H1 (cell line): ENCODE results near the gene PDE8A. TPM values are rescaled to one million over a fixed set of nuclear protein-coding genes. Genes with fewer than 3 reads are reported as not detected.

Experiments used
- CTCF ChIA-PET: fragments of 300-600 bp; sonication (Branson Sonifier 250); formaldehyde crosslinking; loops from one replicate; lab custom pipeline; 2021; ENCODE audit not compliant: partially characterized antibody; lab: Charles Lee
- POLR2A ChIA-PET: fragments of 300-600 bp; sonication (Branson Sonifier 250); formaldehyde crosslinking; loops from one replicate; lab custom pipeline; 2021; ENCODE audit warnings: inconsistent platforms; ENCODE audit not compliant: partially characterized antibody; lab: Charles Lee
- DNase-seq, 2 experiments: peaks; one replicate each; pipeline versions ENCODE4 v3.0.0 to v3.0.0-alpha.2; 2010 to 2022; ENCODE audit warnings: low spot score in 2 of 2, low read depth in 1 of 2, mixed read lengths in 1 of 2
- FAIRE-seq: peaks from 2 replicates; lab custom pipeline; 2011; peaks lifted over from hg19 to GRCh38; lab: Jason Lieb, UNC
- H2AFZ ChIP-seq: 2 replicates; pipeline ENCODE4 v1.8.1; 2012; ENCODE audit warnings: low read length, inconsistent platforms
- H2AK5ac ChIP-seq: 2 replicates; pipeline ENCODE4 v1.6.1; 2013; ENCODE audit warnings: low read depth, low read length
- H2BK120ac ChIP-seq: replicated peaks from 2 replicates; pipeline ENCODE3; 2013; ENCODE audit warnings: low read depth, low read length, inconsistent platforms
- H2BK12ac ChIP-seq: 2 replicates; pipeline ENCODE4 v1.6.1; 2013; ENCODE audit warnings: low read depth, low read length
- H2BK15ac ChIP-seq: 2 replicates; pipeline ENCODE4 v1.6.1; 2013; ENCODE audit warnings: low read length
- H2BK20ac ChIP-seq: 2 replicates; pipeline ENCODE4 v1.6.1; 2013; ENCODE audit warnings: low read length
- H2BK5ac ChIP-seq: 2 replicates; pipeline ENCODE4 v1.6.1; 2013; ENCODE audit warnings: low read depth, low read length
- H3K14ac ChIP-seq: 2 replicates; pipeline ENCODE4 v1.6.1; 2013; ENCODE audit warnings: inconsistent platforms; ENCODE audit not compliant: insufficient read length
- H3K18ac ChIP-seq: 2 replicates; pipeline ENCODE4 v1.6.1; 2013; ENCODE audit warnings: low read length; ENCODE audit errors: extremely low read depth
- H3K23ac ChIP-seq: 2 replicates; pipeline ENCODE4 v1.6.1; 2013; ENCODE audit warnings: inconsistent platforms; ENCODE audit not compliant: insufficient read length
- H3K23me2 ChIP-seq: 2 replicates; pipeline ENCODE4 v1.6.1; 2013; ENCODE audit warnings: low read depth, low read length
- H3K27ac ChIP-seq: 2 replicates; pipeline ENCODE4 v1.6.1; 2011; ENCODE audit warnings: low read depth, low read length, inconsistent platforms
- H3K27me3 ChIP-seq, 4 experiments: replicated peaks in 1 of 4; 1 replicate in 1 of 4; 2 replicates in 3 of 4; pipeline versions ENCODE4 v1.6.1 to v1.8.1; 2011 to 2013; ENCODE audit warnings: low read length in 3 of 4, mild to moderate bottlenecking in 3 of 4, inconsistent platforms in 2 of 4, mixed read lengths in 2 of 4, moderate library complexity in 1 of 4; ENCODE audit not compliant: control insufficient read depth in 3 of 4, insufficient read depth in 3 of 4; ENCODE audit errors: extremely low read depth in 1 of 4
- H3K36me3 ChIP-seq, 4 experiments: 2 replicates each; pipeline versions ENCODE4 v1.6.1 to v1.8.1; 2011 to 2013; ENCODE audit warnings: mild to moderate bottlenecking in 4 of 4, low read length in 3 of 4, moderate library complexity in 2 of 4, control low read depth in 1 of 4, inconsistent platforms in 1 of 4; ENCODE audit not compliant: insufficient read depth in 4 of 4, control insufficient read depth in 2 of 4
- H3K4ac ChIP-seq: replicated peaks from 2 replicates; pipeline ENCODE3; 2013; ENCODE audit warnings: low read length, low read depth, mixed read lengths, inconsistent platforms; ENCODE audit not compliant: insufficient read length
- H3K4me1 ChIP-seq, 4 experiments: replicated peaks in 1 of 4; 1 replicate in 1 of 4; 2 replicates in 3 of 4; pipeline versions ENCODE4 v1.6.1 to v1.8.1; 2011 to 2013; ENCODE audit warnings: low read length in 3 of 4, inconsistent platforms in 2 of 4, mixed read lengths in 1 of 4; ENCODE audit not compliant: insufficient read depth in 4 of 4, control insufficient read depth in 3 of 4
- H3K4me2 ChIP-seq, 2 experiments: 2 replicates each; pipeline versions ENCODE4 v1.6.1 to v1.8.1; 2011 to 2013; ENCODE audit warnings: low read depth in 2 of 2, low read length in 2 of 2, control low read depth in 1 of 2, inconsistent platforms in 1 of 2, mild to moderate bottlenecking in 1 of 2; ENCODE audit not compliant: insufficient read depth in 1 of 2
- H3K4me3 ChIP-seq, 4 experiments: fragments of 200-600, 300-600 bp in 1 of 4; sonication (generic), shearing (Covaris generic), sonication (Bioruptor Twin) in 1 of 4; 2 replicates each; pipeline versions ENCODE4 v1.5.1 to v1.8.1; 2011 to 2016; ENCODE audit warnings: low read length in 4 of 4, low read depth in 3 of 4, control low read depth in 2 of 4, inconsistent platforms in 2 of 4, mild to moderate bottlenecking in 2 of 4, mixed read lengths in 1 of 4, moderate library complexity in 1 of 4; ENCODE audit not compliant: insufficient read depth in 2 of 4; ENCODE audit errors: extremely low read depth in 1 of 4
- H3K56ac ChIP-seq: replicated peaks from 2 replicates; pipeline ENCODE3; 2013; ENCODE audit warnings: low read depth, mild to moderate bottlenecking, mixed read lengths, low read length, inconsistent platforms; ENCODE audit not compliant: insufficient read length
- H3K79me1 ChIP-seq: 2 replicates; pipeline ENCODE4 v1.6.1; 2013; ENCODE audit warnings: low read depth, low read length, control low read depth
- H3K79me2 ChIP-seq, 2 experiments: 2 replicates each; pipeline versions ENCODE4 v1.6.1 to v1.8.1; 2012 to 2013; ENCODE audit warnings: low read length in 2 of 2, mild to moderate bottlenecking in 2 of 2, inconsistent platforms in 1 of 2; ENCODE audit not compliant: insufficient read depth in 2 of 2, control insufficient read depth in 1 of 2
- H3K9ac ChIP-seq, 4 experiments: replicated peaks in 1 of 4; 1 replicate in 1 of 4; 2 replicates in 3 of 4; pipeline versions ENCODE4 v1.6.1 to v1.8.1; 2011 to 2013; ENCODE audit warnings: low read depth in 3 of 4, low read length in 3 of 4, control low read depth in 2 of 4, mild to moderate bottlenecking in 2 of 4, moderate library complexity in 2 of 4, inconsistent platforms in 1 of 4; ENCODE audit errors: extremely low read depth in 1 of 4
- H3K9me3 ChIP-seq, 2 experiments: 2 replicates each; pipeline versions ENCODE4 v1.6.1 to v1.8.1; 2012 to 2013; ENCODE audit warnings: mild to moderate bottlenecking in 2 of 2, moderate library complexity in 2 of 2, control low read depth in 1 of 2, inconsistent platforms in 1 of 2, low read depth in 1 of 2, low read length in 1 of 2, mixed read lengths in 1 of 2; ENCODE audit not compliant: insufficient read depth in 2 of 2
- H4K20me1 ChIP-seq, 2 experiments: replicated peaks in 1 of 2; 2 replicates each; pipeline versions ENCODE3 to v1.8.1; 2011 to 2013; ENCODE audit warnings: inconsistent platforms in 2 of 2, low read length in 2 of 2, mild to moderate bottlenecking in 1 of 2; ENCODE audit not compliant: insufficient read depth in 2 of 2, control insufficient read depth in 1 of 2
- H4K5ac ChIP-seq: 2 replicates; pipeline ENCODE4 v1.6.1; 2013; ENCODE audit warnings: low read length, low read depth, mixed read lengths, inconsistent platforms; ENCODE audit not compliant: insufficient read length
- H4K8ac ChIP-seq: 2 replicates; pipeline ENCODE4 v1.8.0; 2013; ENCODE audit warnings: mild to moderate bottlenecking, moderate library complexity, low read length, inconsistent platforms; ENCODE audit not compliant: insufficient read depth; ENCODE audit errors: extremely low read depth
- H4K91ac ChIP-seq: replicated peaks from 2 replicates; pipeline ENCODE3; 2013; ENCODE audit warnings: low read length, mixed read lengths, inconsistent platforms; ENCODE audit not compliant: insufficient read length
- BRCA1 ChIP-seq: IDR thresholded peaks from 2 replicates; pipeline ENCODE4 v1.6.1; 2012; ENCODE audit warnings: low read depth, low read length, improper control_type of control experiment
- EP300 ChIP-seq, 2 experiments: IDR thresholded peaks; 1 replicate in 1 of 2; 2 replicates in 1 of 2; pipeline ENCODE4 v1.6.1; 2011 to 2012; ENCODE audit warnings: low read depth in 2 of 2, low read length in 2 of 2, mild to moderate bottlenecking in 2 of 2, borderline replicate concordance in 1 of 2, inconsistent platforms in 1 of 2, moderate library complexity in 1 of 2
- POLR2A ChIP-seq, 2 experiments: IDR thresholded peaks; 1 replicate in 1 of 2; 2 replicates in 1 of 2; pipeline ENCODE4 v1.6.1; 2011; ENCODE audit warnings: low read depth in 2 of 2, low read length in 2 of 2, mild to moderate bottlenecking in 2 of 2; ENCODE audit errors: control extremely low read depth in 1 of 2
- RAD21 ChIP-seq, 2 experiments: IDR thresholded peaks in 1 of 2; conservative IDR thresholded peaks in 1 of 2; 2 replicates each; pipeline ENCODE4 v1.6.1; 2011; ENCODE audit warnings: low read depth in 2 of 2, low read length in 2 of 2, improper control_type of control experiment in 1 of 2, inconsistent platforms in 1 of 2, mild to moderate bottlenecking in 1 of 2, moderate library complexity in 1 of 2
- SP1 ChIP-seq: IDR thresholded peaks from 2 replicates; pipeline ENCODE4 v1.6.1; 2011; ENCODE audit warnings: low read depth, low read length
- TCF12 ChIP-seq: IDR thresholded peaks from 2 replicates; pipeline ENCODE4 v1.6.1; 2011; ENCODE audit warnings: low read depth, mild to moderate bottlenecking, low read length
- WGBS, 2 experiments: shearing (Covaris generic) in 1 of 2; methylation state at CpG; one replicate each; pipeline versions ENCODE4 v1.1.6 to v1.1.7; 2013 to 2015; ENCODE audit warnings: low lambda C conversion rate in 2 of 2, mixed read lengths in 2 of 2, inconsistent platforms in 1 of 2, low coverage in 1 of 2, missing lambda C conversion rate in 1 of 2; ENCODE audit not compliant: insufficient replicate concordance in 2 of 2, insufficient coverage in 1 of 2, insufficient read length in 1 of 2; ENCODE audit errors: extremely low coverage in 1 of 2, missing lambda C conversion rate in 1 of 2; 5-methylcytosine and 5-hydroxymethylcytosine counted together
- polyA plus RNA-seq, 7 experiments: library from polyadenylated mRNA; depleted of rRNA in 3 of 7; stranded (reverse) in 5 of 7; unstranded in 2 of 7; fragments of >200 nt in 5 of 7; fragments of 200-250 nt in 2 of 7; gene quantifications; 1 replicate in 5 of 7; 2 replicates in 1 of 7; 4 replicates in 1 of 7; pipeline versions ENCODE4 v1.2.1 to v1.2.3, GENCODE V29; 2011 to 2013; ENCODE audit warnings: missing spikeins in 2 of 7, mixed read lengths in 2 of 7
- total RNA-seq: library from RNA; stranded (reverse); fragmentation: NEBNext Ultra II Directional; extraction: Animal tissue kit (Norgen Biotek cat#: 25700); gene quantifications from 2 replicates; pipeline ENCODE4 v1.2.1, GENCODE V29; 2021

PDE8A gene
- total and polyA plus RNA-seq, 2 of the 8 experiments (the other 6 are each of a cell fraction or from before 2014, with no cell fraction given) = 6.9 to 7.8 TPM

DNA sequence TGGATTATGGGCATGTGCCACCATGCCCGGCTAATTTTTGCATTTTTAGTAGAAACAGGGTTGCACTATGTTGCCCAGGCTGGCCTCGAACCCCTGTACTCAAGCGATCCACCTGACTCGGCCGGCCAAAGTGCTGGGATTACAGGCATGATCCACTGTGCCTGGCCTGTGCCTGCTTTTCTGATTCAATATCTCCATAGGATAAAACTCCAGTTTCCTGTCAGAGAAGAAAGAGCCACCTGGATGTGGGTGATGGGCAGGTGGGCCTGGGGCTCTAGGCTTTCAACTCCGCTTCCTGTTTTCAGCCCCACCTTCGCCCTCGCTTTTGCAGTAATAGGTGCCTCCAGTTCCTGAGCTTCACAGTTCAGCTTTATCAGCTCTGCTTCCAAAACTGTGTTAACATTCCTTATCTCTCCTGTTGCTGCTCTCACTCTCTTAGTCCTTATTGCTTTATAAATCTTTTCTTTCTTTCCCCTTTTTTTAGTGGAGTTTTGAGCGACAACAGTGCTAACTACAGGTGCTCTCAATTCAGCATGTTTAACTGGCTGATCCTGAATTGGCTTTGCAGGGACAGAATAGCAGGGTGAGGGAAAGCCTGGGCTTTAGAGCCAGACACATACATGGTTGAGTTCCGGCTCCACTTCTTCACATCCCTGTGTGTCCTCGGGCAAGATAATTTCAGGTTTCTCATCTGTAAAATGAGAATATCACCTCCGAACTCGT lies 21.1 kb upstream of the PDE8A start:
- H2BK20ac ChIP-seq = peak overlapping the region; percentile 90; the same call in 1 of the 2 replicates
- no peaks in the 10 kb centered on the region for H4K20me1 ChIP-seq
- no peaks in the 10 kb centered on the region for H3K79me1 ChIP-seq
- H2BK12ac ChIP-seq = peak overlapping the region; percentile 91; the same call in 1 of the 2 replicates
- peak overlapping the region; percentile 73 for H3K4ac ChIP-seq
- peaks cover 0 to 8% (median 4%) of the 10 kb centered on the region in 4 experiments; a peak in 6 of 7 replicates for H3K4me1 ChIP-seq
- no peak overlapping the region for H3K9ac ChIP-seq
- POLR2A ChIA-PET = no interaction called here
- TF ChIP-seq TCF12 (peak; percentile 50; the same call in 1 of the 2 replicates), RAD21 (IDR thresholded peaks at IDR 0.05 in 1 of 2, conservative IDR thresholded peaks at IDR 0.05 in 1 of 2; ENCODE audit: low read depth in 2 of 2, low read length in 2 of 2) (no peak), BRCA1 (no peak), EP300 (IDR thresholded peaks at IDR 0.05; ENCODE audit: borderline replicate concordance in 1 of 2, low read depth in 2 of 2, low read length in 2 of 2) (no peak), POLR2A (IDR thresholded peaks at IDR 0.05; ENCODE audit: control extremely low read depth in 1 of 2, low read depth in 2 of 2, low read length in 2 of 2) (no peak), SP1 (0 out of 2 replicates have a peak, but pooled peaks have one; percentile 13)
- H3K27me3 ChIP-seq = no peaks in the 10 kb centered on the region; a peak in 1 of 7 replicates
- H2BK5ac ChIP-seq = peak overlapping the region; percentile 60; the same call in 1 of the 2 replicates
- H3K36me3 ChIP-seq = no peaks in the 10 kb centered on the region
- H3K23ac ChIP-seq = no peak overlapping the region
- H3K27ac ChIP-seq = no peak overlapping the region
- H3K14ac ChIP-seq = no peak overlapping the region
- no peak overlapping the region for H3K56ac ChIP-seq
- FAIRE-seq = no peak
- no peaks in the 10 kb centered on the region for H3K79me2 ChIP-seq
- no peak overlapping the region for H2AK5ac ChIP-seq
- H2AFZ ChIP-seq = peak overlapping the region; percentile 11
- no peak overlapping the region; the same call in 1 of the 2 replicates for H3K18ac ChIP-seq
- H3K4me2 ChIP-seq = no peak overlapping the region
- no peak overlapping the region for H2BK15ac ChIP-seq
- H3K9me3 ChIP-seq = peaks cover 3 to 11% of the 10 kb centered on the region in 2 experiments; a peak in 1 of 4 replicates
- WGBS, 2 experiments = 75% methylated on average over 13 of the region's 13 CpGs; no CpG with 5 or more reads in 1 of the 2 experiments
- DNase-seq = no peak
- no peak overlapping the region for H2BK120ac ChIP-seq
- no peak overlapping the region for H4K91ac ChIP-seq
- no peak overlapping the region for H3K4me3 ChIP-seq
- H4K5ac ChIP-seq = peak overlapping the region; percentile 39
- CTCF ChIA-PET = no interaction called here
- peaks cover 2% of the 10 kb centered on the region; the same call in 1 of the 2 replicates for H3K23me2 ChIP-seq
- H4K8ac ChIP-seq = no peak overlapping the region
